ENCODE results near the gene EXOC3L1. TPM values are rescaled to one million over a fixed set of nuclear protein-coding genes. Genes with fewer than 3 reads are reported as not detected.
A peak's percentile ranks its signal among the peaks of the same experiment; 100 is the strongest.

EXOC3L1 gene
- total RNA-seq, 1 donor from 2014 or later, result 2.1 TPM

DNA sequence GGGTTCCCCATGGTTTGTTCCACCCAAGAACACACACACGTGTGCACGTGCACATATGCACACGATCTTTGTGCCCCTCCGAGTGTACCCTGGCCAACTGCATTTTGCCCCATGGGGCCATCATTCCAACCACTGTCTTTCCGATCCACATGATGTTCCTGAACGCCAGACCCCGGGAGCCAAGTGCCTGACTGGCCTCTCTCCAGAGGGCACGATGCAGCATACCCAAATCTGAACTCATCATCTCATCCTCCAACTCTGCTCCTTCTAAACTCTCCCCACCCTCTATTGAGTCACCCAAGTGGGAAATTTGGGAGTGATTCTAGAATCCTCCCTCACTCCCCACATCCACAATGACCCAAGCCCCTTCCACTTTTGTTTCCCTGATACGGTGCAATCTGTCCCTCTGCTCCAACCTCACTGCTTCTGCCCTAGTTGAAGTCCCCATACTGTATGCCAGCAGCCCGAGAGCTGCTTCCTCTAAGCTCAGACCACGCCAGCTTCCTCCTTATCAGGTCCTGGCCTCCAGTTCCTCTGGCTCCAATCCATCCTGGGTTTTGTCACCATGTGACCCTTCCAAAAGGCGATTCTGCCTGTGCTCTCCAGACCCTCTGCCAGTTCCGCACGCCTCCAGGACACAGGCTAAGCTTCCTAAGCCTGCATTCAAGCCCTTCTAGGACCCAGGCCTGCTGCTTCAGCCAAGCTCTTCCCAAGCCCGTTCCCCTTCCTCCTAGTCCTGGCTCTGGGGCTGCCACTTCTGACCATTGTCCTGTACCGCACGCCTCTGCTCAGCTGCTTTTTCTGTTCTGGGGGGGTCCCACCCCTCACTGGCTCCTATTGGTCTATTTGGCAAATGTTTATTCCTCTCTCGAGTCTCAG is 26.9 kb upstream of the EXOC3L1 start:
- DNase-seq (ENCODE audit: low read depth), result no peak

DNA sequence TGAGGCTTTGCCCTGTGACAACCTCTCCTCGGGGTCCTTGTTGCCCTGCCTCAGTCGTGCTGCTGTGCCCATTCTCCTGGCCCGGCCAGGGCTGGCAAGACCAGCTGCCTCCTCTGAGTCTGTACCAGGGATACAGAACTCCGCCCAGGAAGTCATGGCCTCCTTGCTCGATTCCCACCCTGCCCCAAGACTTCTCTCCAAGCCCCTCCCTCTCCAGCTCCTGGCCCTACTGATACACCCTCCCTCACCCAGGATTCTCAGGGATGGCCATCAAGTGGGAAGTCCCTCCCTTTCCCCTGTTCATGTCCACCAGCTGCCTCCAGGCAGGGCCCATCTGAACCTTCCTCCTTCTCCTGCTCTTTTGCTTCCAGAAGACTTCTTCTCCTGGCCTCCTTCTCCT is 25.8 kb upstream of the EXOC3L1 start:
- DNase-seq (ENCODE audit: low read depth), result no peak

DNA sequence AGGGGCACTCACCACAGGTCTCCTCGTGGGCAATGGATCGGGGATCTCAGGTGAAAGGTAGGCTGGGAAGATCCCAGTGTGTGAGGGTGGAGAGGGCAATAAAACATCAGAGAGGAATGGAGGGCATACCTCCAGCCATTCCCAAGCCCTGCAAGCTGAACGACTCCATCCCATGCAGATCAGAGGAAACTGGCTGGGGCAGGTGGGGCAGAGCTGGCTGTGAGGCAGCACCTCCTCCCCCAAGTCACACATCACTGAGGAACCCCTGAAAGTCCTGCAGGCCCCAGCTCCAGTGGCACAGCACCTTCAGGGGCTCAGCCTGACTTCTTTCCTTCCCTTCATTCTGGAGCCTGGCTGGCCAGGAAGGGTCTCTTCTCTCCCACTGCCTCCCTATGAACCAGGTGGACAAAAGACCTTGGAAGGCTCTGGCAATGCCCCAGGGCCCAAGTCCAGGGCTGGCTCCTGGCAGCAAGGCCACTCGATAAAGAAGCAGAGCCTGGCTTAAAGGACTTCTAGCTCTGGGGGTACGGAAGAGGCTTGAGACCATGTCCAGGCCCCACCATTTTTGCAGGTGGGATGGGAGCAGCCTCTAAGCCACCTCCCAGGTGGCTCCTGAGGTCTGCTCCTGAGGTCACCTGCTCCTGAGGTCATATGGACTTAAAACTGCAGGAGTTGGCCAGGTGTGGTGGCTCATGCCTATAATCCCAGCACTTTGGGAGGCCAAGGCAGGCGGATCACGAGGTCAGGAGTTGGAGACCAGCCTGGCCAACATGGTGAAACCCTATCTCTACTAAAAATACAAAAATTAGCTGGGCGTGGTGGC is 23.5 kb upstream of the EXOC3L1 start:
- DNase-seq (ENCODE audit: low read depth), result no peak

DNA sequence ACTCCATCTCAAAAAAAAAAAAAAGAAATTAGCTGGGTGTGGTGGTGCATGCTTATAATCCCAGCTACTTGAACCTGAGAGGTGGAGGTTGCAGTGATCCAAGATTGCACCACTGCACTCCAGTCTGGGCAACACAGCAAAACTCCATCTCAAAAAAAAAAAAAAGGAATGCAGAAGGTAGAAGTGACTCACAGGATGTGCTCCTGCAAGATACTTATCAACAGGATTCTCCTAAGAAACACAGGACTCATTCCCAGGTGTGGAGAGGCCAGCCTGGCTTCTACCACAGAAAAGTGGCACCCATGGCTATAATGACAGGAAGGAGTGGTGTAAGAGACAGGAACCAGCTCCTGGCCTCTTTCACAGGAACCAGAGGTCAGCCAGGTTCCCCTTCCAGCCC is 22.8 kb upstream of the EXOC3L1 start:
- no peak for DNase-seq (ENCODE audit: low read depth)

DNA sequence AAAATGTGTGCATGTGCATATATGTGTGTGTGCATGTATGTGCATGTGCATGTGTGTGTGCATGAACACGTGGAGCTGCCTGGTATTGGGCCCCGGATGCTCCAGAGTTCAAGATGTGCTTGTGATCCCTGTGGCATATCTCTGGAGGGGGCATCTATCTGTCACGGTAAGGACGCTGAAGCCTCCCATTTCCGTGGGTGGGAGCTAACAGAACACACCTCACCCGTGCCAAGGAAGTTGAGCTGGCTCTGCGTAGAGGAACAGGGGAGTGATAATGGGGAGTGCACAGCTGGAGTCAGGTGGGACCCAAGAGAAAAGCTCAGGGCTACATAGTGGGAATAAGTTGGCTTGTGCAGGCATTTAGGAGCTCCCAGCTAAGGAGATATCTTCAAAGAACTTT is 21.7 kb upstream of the EXOC3L1 start:
- DNase-seq (ENCODE audit: low read depth), result no peak

DNA sequence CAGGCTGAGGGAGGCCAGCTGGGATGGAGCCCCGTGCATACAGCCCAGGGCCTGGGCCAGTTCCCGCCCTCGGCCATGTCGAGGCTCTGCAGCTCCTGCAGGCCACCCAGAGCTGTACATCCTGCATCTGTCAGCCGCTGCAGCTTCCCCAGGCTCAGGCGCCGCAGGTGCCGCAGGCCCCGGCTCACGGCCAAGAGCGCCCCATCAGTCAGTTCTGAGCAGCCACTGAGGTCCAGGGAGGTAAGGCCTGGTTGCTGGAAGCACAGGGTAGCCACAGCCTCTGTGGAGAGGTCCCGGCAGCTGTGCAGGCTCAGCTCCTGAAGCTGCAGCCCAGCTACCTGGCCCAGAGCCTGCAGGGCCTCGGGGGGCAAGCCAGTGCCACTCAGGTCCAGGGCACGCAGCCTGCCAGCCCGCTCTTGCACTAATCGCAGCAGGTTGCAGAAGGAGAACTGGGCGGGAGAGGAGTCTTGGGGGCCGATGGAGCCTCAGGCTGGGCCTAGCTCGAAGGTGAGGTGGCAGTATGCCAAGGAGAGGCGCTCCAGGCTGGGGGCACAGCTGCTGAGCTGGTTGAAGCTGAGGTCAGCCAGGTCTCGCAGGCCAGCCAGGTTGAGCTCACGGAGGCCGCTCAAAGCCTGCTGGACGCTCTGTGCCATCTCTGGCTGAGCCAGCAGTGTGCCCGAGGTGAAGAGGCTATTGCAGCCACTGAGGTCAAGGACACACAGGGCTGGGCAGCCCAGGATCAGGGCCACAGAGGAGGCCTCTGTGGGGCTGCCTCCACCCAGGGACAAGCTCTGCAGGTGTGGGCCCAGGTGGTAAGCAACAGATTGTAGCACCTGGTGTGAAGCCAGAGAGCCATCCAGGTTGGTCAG is 20.4 kb upstream of the EXOC3L1 start:
- no peak for DNase-seq (ENCODE audit: low read depth)

DNA sequence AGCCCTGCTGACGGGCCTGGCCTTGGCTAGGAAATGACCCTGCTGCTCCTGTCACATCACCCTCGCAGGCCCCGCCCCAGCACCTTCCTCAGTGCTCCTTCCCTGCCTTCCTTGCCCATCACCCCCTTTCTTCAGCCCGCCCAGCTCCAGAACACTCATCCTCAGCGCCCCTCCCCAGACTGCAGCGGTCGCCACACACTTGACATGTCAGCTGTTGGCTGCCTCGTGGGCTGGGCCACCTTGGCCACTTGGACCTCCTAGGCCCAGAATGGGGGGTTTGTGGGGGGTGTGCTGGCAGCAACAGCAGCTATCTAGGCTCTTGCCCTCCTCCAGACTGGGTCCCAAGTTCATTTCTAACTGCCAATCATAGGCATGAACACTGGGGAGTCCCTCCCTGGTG is 19.6 kb upstream of the EXOC3L1 start:
- DNase-seq (ENCODE audit: low read depth), result no peak

DNA sequence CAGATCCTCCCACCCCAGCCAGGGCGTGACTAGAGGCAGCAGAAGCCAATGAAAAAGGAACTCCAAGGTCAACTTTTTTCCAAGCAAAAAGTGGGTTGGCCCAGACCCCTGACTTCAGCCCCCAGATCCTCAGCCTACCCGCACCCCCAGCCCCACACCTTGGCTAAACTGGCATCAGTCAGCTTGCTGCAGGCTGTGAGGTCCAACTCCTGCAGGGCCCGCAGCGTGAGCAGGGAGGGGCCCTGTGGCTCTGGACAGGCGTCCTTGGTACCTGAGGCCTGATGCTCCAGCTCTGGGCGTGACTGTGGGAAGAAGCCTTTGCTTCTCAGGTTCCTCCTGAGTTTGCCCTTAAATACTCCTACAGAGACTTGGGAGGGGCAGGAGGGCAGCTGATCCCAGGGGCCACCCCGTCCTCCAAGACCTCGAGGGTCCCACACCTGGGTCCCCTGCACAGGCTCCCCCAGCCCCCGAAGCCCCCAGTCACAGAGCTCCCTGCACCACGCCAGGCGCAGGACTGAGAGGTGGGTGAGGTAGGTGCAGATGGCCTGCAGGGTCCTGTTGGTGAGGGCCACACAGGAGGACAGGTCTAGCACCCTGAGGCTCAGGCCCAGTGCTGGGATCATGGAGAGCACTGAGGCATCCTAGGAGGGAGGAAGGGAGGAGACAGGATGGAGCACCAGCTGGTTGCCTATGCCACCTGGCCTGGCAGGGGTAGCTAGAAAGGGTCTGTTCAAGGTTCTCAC is 18.4 kb upstream of the EXOC3L1 start:
- no peak for DNase-seq (ENCODE audit: low read depth)

DNA sequence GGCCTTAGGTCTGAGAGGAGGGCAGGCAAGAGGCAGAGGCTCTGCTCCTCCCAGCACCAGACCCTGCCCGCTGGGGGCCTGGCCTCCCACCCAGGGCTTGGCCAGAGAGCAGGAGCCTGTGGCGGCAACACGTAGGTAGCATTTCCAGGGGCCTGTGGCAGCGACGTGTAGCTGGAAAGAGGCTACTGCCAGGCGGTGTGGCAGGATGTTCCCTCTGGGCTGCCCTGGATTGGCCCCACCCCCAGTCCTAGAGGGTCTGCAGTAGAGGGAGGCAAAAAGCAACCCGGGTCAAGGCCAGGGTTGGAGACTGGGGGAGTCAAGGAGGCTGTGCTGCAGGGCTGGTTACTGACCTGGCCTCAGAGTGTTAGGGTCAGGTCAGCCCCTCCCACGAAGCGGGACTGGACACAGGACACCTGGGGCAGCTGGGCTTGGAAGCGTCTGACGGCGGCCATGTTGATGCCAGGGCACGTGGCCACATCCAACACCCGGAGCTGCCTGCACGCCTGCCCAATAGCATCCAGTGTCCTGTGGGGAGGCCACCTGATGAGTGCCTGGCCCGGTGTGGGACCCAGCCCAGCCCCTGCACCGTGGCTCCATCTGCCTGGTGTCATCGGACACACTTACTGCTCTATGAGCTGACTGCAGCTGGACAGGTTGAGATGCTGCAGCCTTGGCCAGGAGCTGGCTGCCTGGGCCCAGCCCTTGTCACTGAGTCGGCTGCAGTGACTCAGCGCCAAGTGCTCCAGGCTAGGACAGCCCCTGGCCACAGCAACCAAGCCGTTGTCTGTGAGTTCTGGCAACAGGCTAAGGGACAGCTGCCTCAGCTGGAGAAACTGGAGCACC is 17.5 kb upstream of the EXOC3L1 start:
- DNase-seq (ENCODE audit: low read depth), result peak; percentile 87

DNA sequence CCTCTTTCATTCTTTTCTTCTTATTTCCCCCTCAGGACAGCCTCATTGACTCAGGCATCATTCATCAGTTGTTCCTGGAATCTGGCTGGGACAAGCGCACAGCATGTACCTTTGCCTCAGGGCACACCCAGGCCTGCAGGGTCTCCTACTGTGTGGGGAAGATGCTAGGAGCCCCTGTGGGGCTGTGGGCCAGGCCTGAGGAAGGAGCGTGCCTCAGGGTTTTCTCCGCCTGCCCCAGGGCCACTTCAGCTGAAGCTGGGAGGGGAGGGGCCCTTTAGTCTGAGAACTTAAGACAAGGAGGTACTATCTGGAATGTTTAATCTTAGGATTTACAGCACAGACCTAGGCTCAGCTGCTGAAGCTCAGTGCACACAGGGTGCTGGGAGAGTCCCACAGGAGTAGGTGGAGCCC is 16.9 kb upstream of the EXOC3L1 start:
- no peak for DNase-seq (ENCODE audit: low read depth)

DNA sequence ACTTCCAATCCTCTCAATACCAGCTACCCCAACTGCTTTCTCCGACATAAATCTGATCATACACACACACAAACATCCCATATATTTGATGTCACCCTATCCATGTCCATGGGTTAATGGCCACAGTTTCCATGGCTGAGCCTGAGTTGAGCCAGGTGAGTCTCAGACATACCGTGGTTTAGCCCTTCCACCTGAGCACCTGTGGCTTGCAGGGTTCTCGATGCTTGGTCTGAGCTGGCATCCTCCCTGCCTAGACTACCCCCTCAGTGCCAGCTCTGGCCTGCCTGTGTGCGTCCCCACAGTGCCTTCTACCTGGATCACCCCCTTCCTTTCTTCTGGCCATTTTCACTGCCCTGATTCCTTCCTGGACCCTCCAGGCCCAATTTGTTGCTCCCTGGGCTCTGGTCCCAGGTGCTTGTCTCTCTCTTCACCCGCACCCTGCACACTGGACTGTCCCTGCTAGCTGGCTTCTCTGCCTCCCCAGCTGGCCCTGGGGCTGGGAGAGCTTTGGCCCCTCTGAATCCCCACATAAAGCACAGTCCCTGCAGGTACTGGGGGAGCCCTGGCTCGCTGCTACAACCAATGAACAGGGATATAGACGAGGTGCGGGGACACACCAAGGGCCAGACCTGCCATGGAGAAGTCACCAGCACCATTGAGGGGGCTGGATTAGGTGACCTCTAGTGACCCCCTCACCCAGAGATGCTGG is 16.3 kb upstream of the EXOC3L1 start:
- DNase-seq (ENCODE audit: low read depth), result no peak

DNA sequence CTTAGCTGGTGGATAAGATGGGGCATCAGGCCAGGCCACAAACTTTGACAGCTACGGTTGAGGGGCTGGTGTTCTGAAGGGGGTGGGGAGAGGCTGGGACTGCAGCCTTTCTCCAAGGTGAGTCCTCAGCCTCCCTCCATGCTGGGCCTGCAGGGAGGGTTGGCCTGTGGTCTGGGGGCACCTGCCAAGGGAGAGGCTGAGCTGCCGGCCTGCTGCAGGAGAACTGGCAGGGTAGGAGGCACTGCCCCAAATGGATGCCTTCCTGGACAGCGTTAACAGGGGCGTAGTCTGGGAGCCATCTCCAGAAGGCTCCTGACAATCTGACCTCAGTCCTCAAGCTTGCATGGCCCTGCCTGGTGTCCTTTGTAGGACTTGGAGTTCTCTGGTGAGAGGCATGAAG is 14.1 kb upstream of the EXOC3L1 start:
- no peak for DNase-seq (ENCODE audit: low read depth)

DNA sequence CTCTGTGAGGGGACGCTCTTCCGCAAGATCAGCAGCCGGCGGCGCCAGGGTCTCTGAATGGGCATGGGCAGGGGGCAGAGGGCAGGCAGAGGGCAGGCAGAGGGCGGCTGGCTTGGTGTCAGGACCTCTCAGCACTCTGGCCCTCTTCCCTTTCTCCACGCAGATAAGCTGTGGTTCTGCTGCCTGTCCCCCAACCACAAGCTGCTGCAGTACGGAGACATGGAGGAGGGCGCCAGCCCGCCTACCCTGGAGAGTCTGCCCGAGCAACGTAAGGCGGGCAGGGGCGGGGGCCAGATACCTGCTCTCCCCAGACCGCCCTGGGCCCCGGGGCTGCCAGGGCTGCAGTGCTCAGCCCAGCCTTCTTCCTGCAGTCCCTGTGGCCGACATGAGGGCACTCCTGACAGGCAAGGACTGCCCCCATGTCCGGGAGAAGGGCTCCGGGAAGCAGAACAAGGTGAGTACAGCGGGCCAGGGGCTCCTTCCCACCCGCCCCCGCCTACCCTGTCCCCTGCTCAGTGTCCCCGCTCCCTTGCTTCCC is 13.1 kb upstream of the EXOC3L1 start:
- no peak for DNase-seq (ENCODE audit: low read depth)

DNA sequence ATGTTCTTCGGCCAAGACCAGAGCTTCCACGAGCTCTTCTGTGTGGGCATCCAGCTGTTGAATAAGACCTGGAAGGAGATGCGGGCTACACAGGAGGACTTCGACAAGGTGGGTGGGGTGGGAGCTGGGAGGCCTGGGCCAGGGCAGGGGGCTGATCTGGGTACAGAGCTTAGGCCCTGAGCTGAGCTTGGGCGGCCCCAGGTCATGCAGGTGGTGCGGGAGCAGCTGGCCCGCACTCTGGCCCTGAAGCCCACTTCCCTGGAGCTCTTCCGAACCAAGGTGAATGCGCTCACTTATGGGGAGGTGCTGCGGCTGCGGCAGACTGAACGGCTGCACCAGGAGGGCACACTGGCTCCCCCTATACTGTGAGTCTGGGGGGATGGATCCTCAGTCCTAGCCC is 12.5 kb upstream of the EXOC3L1 start:
- DNase-seq (ENCODE audit: low read depth), result no peak

DNA sequence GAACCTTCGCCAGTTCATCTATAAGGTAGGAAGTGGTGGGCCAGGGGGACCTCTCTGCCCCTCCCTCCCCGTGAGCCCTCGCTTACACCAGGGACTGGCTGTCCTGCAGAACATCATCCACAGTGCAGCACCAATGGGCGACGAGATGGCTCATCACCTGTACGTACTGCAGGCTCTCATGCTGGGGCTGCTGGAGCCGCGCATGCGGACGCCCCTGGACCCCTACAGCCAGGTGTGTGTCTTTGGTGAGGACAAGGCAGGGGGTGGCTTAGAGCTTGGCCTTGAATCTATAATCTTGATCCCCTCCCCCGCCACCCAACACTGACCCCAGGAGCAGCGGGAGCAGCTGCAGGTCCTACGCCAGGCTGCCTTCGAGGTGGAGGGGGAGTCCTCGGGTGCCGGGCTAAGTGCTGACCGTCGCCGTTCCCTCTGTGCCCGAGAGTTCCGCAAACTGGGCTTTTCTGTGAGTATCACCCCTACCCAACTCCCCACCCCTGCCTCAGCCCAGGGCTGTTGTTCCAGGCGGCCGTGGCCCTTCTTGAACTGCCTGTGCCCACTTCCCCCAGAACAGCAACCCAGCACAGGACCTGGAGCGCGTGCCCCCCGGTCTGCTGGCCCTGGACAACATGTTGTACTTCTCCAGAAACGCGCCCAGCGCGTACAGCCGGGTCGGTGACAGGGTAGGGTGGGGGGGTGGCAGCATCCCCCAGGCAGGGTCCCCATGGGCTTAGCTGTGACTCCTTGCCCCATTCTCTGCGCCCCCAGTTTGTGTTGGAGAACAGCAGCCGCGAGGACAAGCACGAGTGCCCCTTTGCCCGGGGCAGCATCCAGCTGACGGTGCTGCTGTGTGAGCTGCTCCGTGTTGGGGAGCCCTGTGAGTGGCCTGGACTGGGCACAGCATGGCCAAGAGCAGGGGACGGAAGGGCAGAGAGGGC is 11.7 kb upstream of the EXOC3L1 start:
- DNase-seq (ENCODE audit: low read depth), result no peak

DNA sequence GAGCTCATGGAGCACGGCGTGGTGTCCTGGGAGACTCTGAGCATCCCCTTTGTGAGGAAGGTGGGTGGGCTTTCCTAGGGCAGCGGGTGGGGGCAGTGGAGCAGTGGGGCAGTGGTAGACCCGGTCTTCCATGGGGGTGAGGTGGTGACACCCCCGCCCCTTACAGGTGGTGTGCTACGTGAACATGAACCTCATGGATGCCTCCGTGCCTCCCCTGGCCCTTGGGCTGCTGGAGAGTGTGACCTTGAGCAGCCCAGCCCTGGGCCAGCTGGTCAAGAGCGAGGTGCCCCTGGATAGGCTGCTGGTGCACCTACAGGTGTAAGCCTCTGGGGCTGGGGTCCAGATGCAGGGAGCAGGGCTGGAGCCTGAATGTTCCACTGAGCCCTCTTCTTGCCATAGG is 10.6 kb upstream of the EXOC3L1 start:
- no peak for DNase-seq (ENCODE audit: low read depth)

DNA sequence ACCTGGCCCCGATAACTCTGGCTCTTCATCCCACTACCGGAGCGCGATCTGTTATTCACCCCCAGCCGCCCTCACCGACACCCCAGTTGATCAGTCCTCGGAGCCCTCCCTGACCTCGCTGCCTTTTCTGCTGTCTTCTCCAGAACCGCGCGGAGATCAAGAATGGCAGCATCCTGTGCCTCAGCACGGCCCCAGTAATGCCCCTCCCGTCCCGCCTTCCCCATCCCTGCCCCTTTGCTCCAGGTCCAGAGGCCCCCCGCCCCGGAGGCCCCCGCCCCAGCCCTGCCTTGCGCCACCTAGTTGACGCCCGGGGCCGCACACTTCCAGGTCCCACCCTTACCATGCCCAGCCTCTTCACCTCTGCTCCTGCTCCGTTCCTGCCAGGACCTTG is 9.9 kb upstream of the EXOC3L1 start:
- no peak for DNase-seq (ENCODE audit: low read depth)
